ENCODE data around the gene TRABD2B.

The TRABD2B gene

GRCh38 chr1:47772960-47773682 is 224.1 kb downstream of the TRABD2B start:
- no peak for DNase-seq (ENCODE audit: low read depth)

DNA sequence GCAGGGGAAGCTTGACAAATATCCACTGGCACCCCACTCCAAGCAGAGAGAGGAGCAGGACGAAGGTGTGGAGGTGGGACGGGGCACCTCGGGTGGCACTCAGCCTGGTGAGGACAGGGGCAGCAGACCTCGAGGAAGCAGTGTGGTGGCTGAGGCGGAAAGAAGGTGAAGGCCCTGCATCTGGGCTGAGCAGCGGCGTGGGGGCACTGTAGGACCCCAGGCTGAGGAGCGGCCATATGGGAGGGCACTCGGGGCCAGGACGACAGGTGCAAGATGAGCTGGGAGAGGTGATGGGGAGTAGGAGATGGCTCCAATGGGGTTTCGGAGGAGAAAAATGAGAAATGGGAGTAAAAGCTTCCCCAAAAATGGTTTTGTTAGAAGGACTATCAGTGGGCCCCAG is 224.9 kb downstream of the TRABD2B start:
- no peak for DNase-seq (ENCODE audit: low read depth)

DNA sequence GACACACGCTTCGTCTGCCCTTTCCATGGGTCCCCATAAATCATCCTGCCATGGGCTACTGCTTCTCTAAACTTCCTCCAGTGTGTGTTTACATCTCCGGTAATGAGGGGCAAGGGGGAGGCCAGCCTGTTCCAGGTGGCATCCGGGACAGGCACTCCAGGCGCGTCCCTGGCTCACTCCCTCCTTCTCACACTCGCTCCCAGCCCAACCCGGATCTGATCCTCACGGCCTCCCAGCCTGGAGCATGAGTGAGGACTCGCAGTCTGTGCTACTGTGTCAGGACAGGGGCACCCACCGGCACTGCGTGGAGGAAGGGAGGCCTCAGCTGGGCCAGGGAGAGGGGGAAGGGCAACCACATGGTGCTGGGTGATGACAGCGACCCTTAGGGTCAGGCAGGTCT is 225.4 kb downstream of the TRABD2B start:
- no peak for DNase-seq (ENCODE audit: low read depth)

DNA sequence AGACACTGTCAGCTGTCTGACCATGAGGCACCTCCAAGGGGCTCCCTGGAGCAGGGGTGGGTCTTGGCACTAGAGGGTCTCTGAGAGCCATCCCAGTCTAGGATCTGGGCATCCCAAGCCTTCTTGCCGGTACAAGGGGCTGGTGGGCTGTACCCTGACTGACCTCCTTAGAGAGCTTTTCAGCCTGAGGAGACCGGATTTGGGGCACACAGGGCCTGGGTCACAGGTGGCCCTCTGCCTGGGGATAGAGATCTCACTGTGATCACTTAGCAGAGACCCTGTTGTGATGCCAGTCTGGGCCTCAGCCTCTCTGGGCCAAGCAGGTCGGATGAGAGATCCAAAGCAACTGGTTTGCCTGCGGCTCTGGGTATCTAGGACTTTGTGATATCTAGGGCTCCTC is 227.2 kb downstream of the TRABD2B start:
- DNase-seq (ENCODE audit: low read depth) = no peak

DNA sequence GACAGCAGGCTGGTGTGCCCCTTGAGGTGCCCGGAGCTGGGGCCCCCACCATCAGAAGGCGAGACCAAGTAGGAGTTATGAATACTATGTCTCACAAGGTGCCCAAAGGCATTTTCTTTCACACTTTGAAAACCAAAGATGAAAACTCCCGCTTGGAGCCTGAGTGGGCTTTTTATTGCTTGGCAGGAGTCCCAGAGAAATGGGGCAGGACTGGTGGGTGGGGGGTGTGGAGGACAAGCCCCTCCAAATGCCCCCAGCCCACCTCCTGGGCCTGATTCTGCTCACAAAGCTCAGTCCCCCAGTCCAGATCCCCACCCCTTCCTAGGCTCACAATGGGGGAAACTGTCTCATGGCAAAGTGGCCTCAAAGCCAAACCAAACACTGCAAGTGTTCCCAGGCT is 227.9 kb downstream of the TRABD2B start:
- no peak for DNase-seq (ENCODE audit: low read depth)

GRCh38 chr1:47767741-47768100 is 229.5 kb downstream of the TRABD2B start:
- DNase-seq (ENCODE audit: low read depth) = no peak

DNA sequence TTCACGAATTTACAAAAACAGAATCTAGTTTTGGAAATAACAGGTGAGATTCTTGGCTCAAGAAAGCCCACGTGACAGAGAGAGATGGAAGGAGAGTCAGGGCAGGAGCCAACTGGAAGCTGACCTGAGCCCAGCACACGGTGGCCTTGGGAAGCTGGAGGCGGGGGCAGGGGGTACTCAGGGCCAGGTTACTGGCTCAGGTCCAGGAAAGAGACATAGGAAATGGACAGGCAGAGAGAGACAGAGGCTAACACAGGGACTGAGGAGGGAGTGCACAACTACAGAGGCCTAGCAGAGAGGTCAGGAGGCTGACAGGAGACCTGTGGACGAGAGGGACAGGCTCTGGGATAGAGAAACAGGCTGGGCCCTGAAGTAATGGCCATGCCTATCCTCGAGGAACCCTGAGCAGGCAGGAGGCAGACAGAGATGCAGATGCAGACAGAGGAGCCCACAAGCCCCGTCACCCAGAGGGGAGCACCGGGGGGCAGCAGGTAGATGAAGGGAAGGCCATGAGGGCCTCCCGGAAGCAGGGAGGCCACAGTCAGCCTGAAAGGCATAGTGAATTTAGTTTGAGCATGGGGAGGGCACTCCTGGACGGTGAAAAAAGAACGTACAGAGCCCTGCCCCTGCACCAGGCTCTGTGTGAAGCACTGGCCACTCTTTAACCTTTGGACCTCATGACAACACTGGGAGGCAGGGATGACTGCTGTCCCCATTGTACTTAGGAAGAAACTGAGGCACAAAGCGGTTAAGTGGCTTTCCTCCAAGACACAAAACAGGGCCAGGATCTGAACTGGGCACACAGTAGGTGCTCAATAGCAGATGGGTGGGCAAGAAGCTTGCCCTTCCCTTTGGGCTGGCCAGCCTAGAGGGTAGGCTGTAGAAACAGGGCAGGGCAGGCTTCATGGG is 230.1 kb downstream of the TRABD2B start:
- no peak for DNase-seq (ENCODE audit: low read depth)

DNA sequence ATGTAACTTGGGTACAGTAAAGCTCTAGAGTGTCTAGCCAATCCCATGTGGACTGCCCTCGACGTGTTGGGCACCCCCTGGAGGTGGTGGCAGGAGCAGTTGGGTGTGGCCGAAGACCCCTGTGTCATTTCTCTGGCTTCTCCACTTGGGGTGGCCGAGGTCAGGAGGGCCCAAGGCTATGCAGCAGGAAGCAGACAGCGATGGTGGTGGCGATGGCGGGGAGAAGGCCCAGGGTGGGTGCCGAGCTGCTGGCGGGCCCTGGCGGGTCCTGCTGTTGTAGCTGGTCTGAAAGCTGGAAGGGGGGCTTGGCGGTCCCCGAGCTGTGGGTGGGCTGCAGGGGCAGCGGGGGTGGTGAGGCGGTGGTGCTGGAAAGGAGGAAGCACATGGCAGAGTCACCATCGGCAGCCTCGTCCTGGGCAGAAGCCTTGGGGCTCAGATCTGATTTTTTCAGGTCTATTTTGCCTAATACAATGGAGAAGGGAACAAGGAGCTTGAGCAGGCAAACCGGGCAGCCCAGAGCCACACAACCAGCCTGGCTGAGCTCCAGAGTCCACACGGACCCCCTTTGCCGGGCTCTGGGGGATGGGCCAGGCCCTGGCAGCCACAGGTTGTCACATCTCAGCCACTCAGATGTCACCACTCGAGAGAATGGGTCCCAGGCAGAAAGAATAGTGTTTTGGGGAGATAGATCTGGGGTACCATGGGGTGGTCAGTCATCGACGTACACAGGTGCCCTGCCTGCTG is 231.3 kb downstream of the TRABD2B start:
- DNase-seq (ENCODE audit: low read depth) = no peak

GRCh38 chr1:47765236-47765635 is 231.9 kb downstream of the TRABD2B start:
- no peak for DNase-seq (ENCODE audit: low read depth)

DNA sequence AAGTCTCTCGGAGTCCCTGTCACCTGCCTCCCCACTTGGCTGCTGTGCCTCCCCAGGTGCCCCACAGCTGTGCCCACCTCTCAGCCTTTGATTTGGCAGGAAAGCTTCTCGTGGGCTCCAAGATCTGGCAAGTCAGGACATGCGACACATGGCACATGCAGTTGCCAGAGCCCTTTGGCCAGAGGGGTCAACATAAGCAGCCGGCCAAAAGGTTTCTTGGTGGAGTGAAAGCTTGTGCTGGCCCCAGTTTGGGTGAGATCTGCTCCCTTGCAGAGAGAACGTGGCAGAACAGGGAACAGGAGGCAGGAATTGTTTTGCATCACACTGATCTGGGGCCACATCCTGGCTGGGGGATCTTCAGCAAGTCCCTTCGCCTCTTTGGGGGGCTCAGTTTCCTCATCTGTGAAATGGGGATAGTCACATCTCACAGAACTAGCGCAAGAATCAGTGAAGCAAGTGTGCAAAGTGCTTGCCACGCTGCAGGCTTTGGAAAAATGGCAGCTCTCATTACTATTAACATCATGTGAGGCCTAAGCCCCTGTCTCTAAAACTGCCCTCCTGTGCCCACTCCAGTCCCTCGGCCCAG is 232.6 kb downstream of the TRABD2B start:
- no peak for DNase-seq (ENCODE audit: low read depth)

DNA sequence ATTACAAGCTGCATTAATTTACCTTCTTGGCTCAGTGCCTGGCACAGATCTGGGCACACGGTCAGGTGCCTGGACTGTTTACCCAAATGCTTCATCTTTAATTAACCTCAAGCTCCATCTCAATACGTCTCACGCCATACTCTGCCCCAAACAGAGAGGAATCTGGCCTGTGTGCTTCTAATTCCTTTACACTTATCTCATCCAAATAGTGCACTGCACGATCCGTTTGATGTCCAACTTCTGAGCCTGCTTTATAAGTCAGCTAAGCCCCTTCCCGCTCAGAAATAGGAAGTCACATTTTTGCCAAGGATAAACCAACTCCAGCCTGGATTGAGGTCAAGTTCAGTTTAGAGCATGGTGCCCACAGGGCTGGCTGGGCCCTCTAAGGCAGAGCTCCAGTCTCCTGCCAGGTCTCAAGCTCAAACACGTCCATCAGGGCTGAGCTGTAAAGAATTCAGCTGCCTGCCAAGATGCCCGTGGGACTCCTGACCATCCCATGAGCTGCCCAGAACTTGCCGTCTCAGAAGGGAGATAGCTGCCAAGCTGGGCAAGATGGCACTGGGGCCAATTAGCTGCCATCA is 233.5 kb downstream of the TRABD2B start:
- DNase-seq (ENCODE audit: low read depth) = no peak

DNA sequence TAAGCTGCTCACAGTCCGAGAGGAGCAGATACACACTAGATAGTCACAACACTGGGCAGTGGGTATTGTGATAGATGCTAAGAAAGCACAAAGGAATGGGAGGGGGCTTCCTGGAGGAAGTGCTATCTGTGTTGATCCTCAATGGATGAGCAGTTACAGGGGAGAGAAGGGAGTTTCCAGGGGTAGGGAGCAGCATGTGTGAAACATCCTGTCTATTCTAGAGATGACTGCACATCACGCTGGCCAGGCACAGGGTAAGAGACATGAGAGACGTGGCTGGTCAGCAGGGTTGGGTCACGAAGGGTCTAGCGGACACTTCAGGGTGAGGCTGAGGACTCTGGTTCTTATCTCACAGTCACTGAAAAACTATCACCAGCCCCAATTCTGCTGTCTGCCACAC is 235.2 kb downstream of the TRABD2B start:
- no peak for DNase-seq (ENCODE audit: low read depth)

DNA sequence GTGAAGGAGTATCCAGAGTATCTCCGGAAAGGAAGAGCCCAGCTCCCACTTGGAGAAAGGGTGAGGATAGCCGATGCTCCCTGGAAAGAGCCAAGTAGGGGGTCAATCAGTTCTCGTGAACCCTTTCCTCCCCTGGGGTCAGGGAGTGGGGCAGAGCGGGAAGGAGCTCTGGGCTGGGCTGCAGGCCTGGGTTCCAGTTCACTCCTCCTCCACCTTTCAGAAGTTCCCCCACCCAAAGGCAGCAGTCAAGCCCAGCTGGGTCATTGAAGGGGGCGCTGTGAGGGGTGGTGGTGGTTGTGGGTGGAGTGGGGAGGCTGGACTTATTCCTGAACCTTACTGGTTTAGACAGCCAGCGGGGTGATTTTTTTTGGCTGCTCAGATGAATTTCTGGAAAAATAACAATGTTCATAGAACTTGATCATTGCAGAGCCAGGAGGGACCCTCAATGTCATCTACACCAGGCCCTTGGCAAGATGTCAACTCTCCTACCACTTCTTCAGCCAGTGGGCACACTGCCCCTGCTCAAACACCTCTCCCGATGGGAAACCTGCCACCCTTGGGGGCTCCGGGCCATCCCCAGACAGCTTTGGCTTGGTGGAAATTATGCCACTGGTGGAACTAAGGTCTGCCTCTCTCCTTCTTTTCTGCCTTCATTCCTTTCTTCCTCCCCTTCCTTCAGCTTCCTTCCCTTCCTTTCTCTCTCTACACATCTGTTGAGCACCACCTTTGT is 235.8 kb downstream of the TRABD2B start:
- DNase-seq (ENCODE audit: low read depth) = no peak

- DNase-seq (ENCODE audit: low read depth) = no peak
These were observed 237.1 kb downstream of the TRABD2B start for GRCh38 chr1:47759936-47760629.

DNA sequence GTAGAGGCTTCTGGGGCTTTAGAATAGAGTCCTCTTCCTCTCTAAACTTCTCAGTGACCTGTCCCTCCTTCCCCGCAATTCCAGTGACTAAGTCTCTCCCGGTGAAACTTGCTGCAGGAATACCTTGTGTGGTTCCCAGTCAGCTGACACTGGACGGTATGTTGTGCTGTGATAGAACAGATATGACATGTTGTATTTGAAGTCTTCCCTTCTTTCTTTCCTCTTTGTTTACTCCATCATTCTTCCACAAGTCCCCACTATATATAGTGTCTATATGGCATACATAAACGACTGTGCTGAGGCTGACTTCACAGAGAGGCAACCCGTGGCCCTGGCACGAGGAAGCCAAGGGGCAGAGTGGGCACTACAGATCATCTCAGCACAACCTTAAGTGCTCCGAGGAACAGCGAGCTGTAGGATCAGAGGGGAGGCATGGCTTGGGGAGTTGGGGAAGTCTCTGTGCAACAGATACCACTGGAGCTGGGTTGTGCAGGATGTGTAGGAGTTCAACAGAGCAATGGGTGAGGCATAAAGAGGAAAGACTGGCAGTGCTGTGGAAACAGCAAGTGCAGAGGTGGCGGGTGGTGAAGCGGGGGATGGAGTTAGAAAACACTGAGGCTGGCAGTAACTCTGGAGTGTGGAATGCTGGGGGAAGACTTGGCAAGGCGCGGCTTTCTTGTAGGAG is 237.8 kb downstream of the TRABD2B start:
- DNase-seq (ENCODE audit: low read depth) = no peak

- DNase-seq (ENCODE audit: low read depth) = no peak
These were observed 238.6 kb downstream of the TRABD2B start for GRCh38 chr1:47758341-47759250.

GRCh38 chr1:47757226-47757975 is 239.8 kb downstream of the TRABD2B start:
- DNase-seq (ENCODE audit: low read depth) = no peak

DNA sequence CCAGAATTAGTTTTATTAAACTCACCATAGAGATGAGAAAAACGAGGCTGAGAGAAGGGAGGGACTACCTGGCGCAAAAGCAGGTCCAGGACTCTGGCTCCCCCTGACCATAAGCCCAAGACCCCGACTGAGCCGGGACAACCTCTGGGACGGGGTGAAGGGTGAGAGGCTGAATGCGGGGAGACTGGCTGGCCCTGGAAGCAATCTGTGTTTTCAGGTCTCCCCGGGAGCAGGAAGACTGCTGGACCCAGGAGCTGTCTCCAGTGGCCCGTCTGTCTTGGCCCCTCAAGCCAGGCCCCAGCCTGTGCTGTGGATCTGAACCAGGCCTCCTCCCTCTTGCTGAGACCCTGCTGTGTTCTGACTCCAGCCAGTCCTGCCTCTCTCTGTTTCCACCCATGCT is 240.8 kb downstream of the TRABD2B start:
- DNase-seq (ENCODE audit: low read depth) = no peak
